C4-2B (cell line): ENCODE data around the gene PDGFRB.

ENCODE experiments used
- ZFX ChIP-seq: fragments of 450-650 bp; IDR thresholded peaks from 2 replicates; pipeline ENCODE4 v1.6.1; 2017
- TF ChIP-seq, protein P1 (sequence below): fragments of 450-650 bp; conservative IDR thresholded peaks from 2 replicates; pipeline ENCODE4 v1.5.1; 2017; ENCODE audit warnings: mild to moderate bottlenecking

DNA sequence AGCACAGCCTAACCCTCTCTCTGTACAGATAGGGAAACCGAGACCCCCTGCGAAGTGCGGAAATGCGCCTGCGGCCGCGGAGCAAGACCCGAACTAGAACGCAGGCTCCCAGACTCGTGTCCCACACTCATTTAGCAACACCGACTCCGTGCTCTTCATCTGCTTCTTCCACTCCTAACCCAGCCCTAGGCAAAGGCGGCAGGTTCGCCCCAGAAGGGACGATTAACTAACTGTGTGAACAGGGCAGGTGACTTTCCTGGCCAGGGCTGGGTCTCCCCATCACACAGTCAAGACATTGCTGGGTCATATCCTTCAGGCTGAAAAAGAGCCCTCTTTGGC, 11.8 kb upstream of the PDGFRB start:
- TF ChIP-seq, protein P1, sequence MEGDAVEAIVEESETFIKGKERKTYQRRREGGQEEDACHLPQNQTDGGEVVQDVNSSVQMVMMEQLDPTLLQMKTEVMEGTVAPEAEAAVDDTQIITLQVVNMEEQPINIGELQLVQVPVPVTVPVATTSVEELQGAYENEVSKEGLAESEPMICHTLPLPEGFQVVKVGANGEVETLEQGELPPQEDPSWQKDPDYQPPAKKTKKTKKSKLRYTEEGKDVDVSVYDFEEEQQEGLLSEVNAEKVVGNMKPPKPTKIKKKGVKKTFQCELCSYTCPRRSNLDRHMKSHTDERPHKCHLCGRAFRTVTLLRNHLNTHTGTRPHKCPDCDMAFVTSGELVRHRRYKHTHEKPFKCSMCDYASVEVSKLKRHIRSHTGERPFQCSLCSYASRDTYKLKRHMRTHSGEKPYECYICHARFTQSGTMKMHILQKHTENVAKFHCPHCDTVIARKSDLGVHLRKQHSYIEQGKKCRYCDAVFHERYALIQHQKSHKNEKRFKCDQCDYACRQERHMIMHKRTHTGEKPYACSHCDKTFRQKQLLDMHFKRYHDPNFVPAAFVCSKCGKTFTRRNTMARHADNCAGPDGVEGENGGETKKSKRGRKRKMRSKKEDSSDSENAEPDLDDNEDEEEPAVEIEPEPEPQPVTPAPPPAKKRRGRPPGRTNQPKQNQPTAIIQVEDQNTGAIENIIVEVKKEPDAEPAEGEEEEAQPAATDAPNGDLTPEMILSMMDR = no peak
- TF ChIP-seq ZFX = no peak
